Neural cell (in vitro differentiated cells): ENCODE data around the gene RAB11FIP4. TPM values are rescaled to one million over a fixed set of nuclear protein-coding genes. Genes with fewer than 3 reads are reported as not detected.

Source experiments
- H2AFZ ChIP-seq: fragments of 200-600, 300-800 bp; sonication (generic), shearing (Covaris generic); 2 replicates; pipeline ENCODE4 v1.6.0; 2014; ENCODE audit warnings: low read depth, mild to moderate bottlenecking, antibody characterized with exemption, low read length, moderate library complexity
- H3F3A ChIP-seq: fragments of 200-600 bp; shearing (Covaris generic); 2 replicates; pipeline ENCODE4 v1.6.1; 2016; ENCODE audit warnings: mild to moderate bottlenecking, moderate library complexity, mixed read lengths, antibody characterized with exemption, low read length; ENCODE audit not compliant: insufficient read depth, poor library complexity, severe bottlenecking
- H3K27ac ChIP-seq: fragments of 200-600, 300-800 bp; sonication (generic), shearing (Covaris generic); 2 replicates; pipeline ENCODE4 v1.5.1; 2014; ENCODE audit warnings: mild to moderate bottlenecking, low read length, moderate library complexity
- H3K27me3 ChIP-seq: fragments of 300-800, 200-600 bp; sonication (generic), shearing (Covaris generic); 2 replicates; pipeline ENCODE4 v1.6.0; 2014; ENCODE audit warnings: mild to moderate bottlenecking, low read depth, low read length, moderate library complexity; ENCODE audit not compliant: insufficient read depth
- H3K36me3 ChIP-seq: fragments of 300-800, 200-600 bp; sonication (generic), shearing (Covaris generic); 2 replicates; pipeline ENCODE4 v1.5.1; 2014; ENCODE audit warnings: mild to moderate bottlenecking, antibody characterized with exemption, low read length, moderate library complexity; ENCODE audit not compliant: insufficient read depth
- H3K4me2 ChIP-seq: fragments of 300-800, 200-600 bp; sonication (generic), shearing (Covaris generic); 2 replicates; pipeline ENCODE4 v1.6.0; 2014; ENCODE audit warnings: mild to moderate bottlenecking, low read length
- H3K4me3 ChIP-seq: fragments of 300-800, 200-600 bp; sonication (generic), shearing (Covaris generic); 2 replicates; pipeline ENCODE4 v1.5.1; 2014; ENCODE audit warnings: mild to moderate bottlenecking, low read length, moderate library complexity
- H3K79me2 ChIP-seq: fragments of 200-600 bp; shearing (Covaris generic); replicated peaks from 2 replicates; pipeline ENCODE4 v1.6.0; 2014; ENCODE audit warnings: mild to moderate bottlenecking, low read length, moderate library complexity; ENCODE audit not compliant: insufficient read depth
- H3K9ac ChIP-seq: fragments of 300-800, 200-600 bp; sonication (generic), shearing (Covaris generic); 2 replicates; pipeline ENCODE4 v1.6.1; 2016; ENCODE audit warnings: mild to moderate bottlenecking, low read length, mixed read lengths
- H3K9me2 ChIP-seq: fragments of 200-600 bp; shearing (Covaris generic); 2 replicates; pipeline ENCODE4 v1.6.1; 2016; ENCODE audit warnings: mild to moderate bottlenecking, low read length, mixed read lengths; ENCODE audit not compliant: insufficient read depth
- H3K9me3 ChIP-seq: fragments of 200-600, 300-800 bp; sonication (generic), shearing (Covaris generic); 2 replicates; pipeline ENCODE4 v1.6.1; 2016; ENCODE audit warnings: mild to moderate bottlenecking, mixed run types, low read length, moderate library complexity, mixed read lengths
- H4K20me1 ChIP-seq: fragments of 200-600 bp; shearing (Covaris generic); 2 replicates; pipeline ENCODE4 v1.6.1; 2016; ENCODE audit warnings: mild to moderate bottlenecking, mixed run types; ENCODE audit not compliant: insufficient read depth
- CTCF ChIP-seq: fragments of 450-650 bp; IDR thresholded peaks from 2 replicates; pipeline ENCODE4 v1.5.1; 2014; ENCODE audit warnings: antibody characterized with exemption, mild to moderate bottlenecking, moderate library complexity; ENCODE audit not compliant: poor library complexity, severe bottlenecking
- EP300 ChIP-seq: fragments of 450-650 bp; conservative IDR thresholded peaks from 2 replicates; pipeline ENCODE4 v1.6.1; 2014; ENCODE audit warnings: antibody characterized with exemption, mild to moderate bottlenecking, moderate library complexity; ENCODE audit not compliant: poor library complexity, severe bottlenecking
- EZH2 ChIP-seq: fragments of 200-600, 300-800 bp; shearing (Covaris generic), sonication (generic); IDR thresholded peaks from 2 replicates; pipeline ENCODE4 v1.6.1; 2014; ENCODE audit warnings: antibody characterized with exemption, low read length, borderline replicate concordance, mild to moderate bottlenecking; ENCODE audit not compliant: insufficient read depth, poor library complexity, severe bottlenecking
- MXI1 ChIP-seq: fragments of 450-650 bp; conservative IDR thresholded peaks from 2 replicates; pipeline ENCODE4 v1.6.1; 2014; ENCODE audit warnings: antibody characterized with exemption, mild to moderate bottlenecking; ENCODE audit not compliant: poor library complexity, severe bottlenecking
- POLR2AphosphoS5 ChIP-seq: IDR thresholded peaks from 2 replicates; pipeline ENCODE4 v1.6.1; 2012
- RAD21 ChIP-seq: fragments of 450-650 bp; conservative IDR thresholded peaks from 2 replicates; pipeline ENCODE4 v1.6.1; 2014; ENCODE audit warnings: antibody characterized with exemption, mild to moderate bottlenecking, moderate library complexity
- SMC3 ChIP-seq: fragments of 450-650 bp; conservative IDR thresholded peaks from 2 replicates; pipeline ENCODE4 v1.6.1; 2014; ENCODE audit warnings: antibody characterized with exemption, mild to moderate bottlenecking, moderate library complexity; ENCODE audit not compliant: poor library complexity
- TAF1 ChIP-seq: IDR thresholded peaks from 2 replicates; pipeline ENCODE4 v1.6.1; 2012; ENCODE audit warnings: low read depth
- polyA plus RNA-seq: library from polyadenylated mRNA; depleted of rRNA; stranded (reverse); fragments of >200 nt; gene quantifications from 2 replicates; pipeline ENCODE4 v1.2.3, GENCODE V29; 2014
- small RNA-seq, 3 experiments: library from RNA; depleted of rRNA; stranded (forward); fragments of <200 nt; gene quantifications; one replicate each; pipeline ENCODE3, GENCODE V24; 2012
- TF ChIP-seq, protein P1 (sequence below): IDR thresholded peaks from 2 replicates; pipeline ENCODE4 v1.6.1; 2012; ENCODE audit warnings: borderline replicate concordance

Gene RAB11FIP4
- polyA plus RNA-seq, 1 donor from 2014 or later = 14.4 TPM

- no peaks in the 10 kb centered on the region for H3K9me3 ChIP-seq
- H3K4me2 ChIP-seq = no peak overlapping the region
- H3F3A ChIP-seq = no peaks in the 10 kb centered on the region
- H3K9me2 ChIP-seq = no peaks in the 10 kb centered on the region
- H3K4me3 ChIP-seq = no peak overlapping the region
- TF ChIP-seq POLR2AphosphoS5 = no peak
- TF ChIP-seq EZH2 = no peak
- no peak for TF ChIP-seq MXI1
- no peak for TF ChIP-seq CTCF
- TF ChIP-seq TAF1 = no peak
- no peak for TF ChIP-seq SMC3
- TF ChIP-seq, protein P1, sequence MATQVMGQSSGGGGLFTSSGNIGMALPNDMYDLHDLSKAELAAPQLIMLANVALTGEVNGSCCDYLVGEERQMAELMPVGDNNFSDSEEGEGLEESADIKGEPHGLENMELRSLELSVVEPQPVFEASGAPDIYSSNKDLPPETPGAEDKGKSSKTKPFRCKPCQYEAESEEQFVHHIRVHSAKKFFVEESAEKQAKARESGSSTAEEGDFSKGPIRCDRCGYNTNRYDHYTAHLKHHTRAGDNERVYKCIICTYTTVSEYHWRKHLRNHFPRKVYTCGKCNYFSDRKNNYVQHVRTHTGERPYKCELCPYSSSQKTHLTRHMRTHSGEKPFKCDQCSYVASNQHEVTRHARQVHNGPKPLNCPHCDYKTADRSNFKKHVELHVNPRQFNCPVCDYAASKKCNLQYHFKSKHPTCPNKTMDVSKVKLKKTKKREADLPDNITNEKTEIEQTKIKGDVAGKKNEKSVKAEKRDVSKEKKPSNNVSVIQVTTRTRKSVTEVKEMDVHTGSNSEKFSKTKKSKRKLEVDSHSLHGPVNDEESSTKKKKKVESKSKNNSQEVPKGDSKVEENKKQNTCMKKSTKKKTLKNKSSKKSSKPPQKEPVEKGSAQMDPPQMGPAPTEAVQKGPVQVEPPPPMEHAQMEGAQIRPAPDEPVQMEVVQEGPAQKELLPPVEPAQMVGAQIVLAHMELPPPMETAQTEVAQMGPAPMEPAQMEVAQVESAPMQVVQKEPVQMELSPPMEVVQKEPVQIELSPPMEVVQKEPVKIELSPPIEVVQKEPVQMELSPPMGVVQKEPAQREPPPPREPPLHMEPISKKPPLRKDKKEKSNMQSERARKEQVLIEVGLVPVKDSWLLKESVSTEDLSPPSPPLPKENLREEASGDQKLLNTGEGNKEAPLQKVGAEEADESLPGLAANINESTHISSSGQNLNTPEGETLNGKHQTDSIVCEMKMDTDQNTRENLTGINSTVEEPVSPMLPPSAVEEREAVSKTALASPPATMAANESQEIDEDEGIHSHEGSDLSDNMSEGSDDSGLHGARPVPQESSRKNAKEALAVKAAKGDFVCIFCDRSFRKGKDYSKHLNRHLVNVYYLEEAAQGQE = no peak
- TF ChIP-seq EP300 = no peak
- no peak for TF ChIP-seq RAD21
- H3K79me2 ChIP-seq = no peaks in the 10 kb centered on the region
- H2AFZ ChIP-seq = no peak overlapping the region
- no peak overlapping the region for H3K9ac ChIP-seq
- H3K36me3 ChIP-seq = no peaks in the 10 kb centered on the region
- H3K27me3 ChIP-seq = no peaks in the 10 kb centered on the region
- H3K27ac ChIP-seq = no peak overlapping the region
- H4K20me1 ChIP-seq = no peaks in the 10 kb centered on the region
Measured at GRCh38 chr17:31587462-31587861, 196.0 kb downstream of the RAB11FIP4 start.

Small RNA genes within 50 kb of the gene (small RNA-seq; reads per million reads assigned to genes)
- gene MIR193A (0.49 to 4.2 (median 0.74) reads per million in 3 experiments), gene MIR4725 (0 reads per million in 3 experiments), gene RN7SL45P (0 to 0.03 (median 0) reads per million in 3 experiments), gene RN7SL79P (0 to 0.03 (median 0) reads per million in 3 experiments), gene RNU6ATAC7P (0 to 0.41 (median 0.06) reads per million in 3 experiments)

Other genes starting within 250 kb of the RAB11FIP4 start
- gene OMG, start 94.4 kb upstream of the RAB11FIP4 start, polyA plus RNA-seq = not detected in 2 replicates
- not detected in 2 replicates for gene EVI2B, start 77.6 kb upstream of the RAB11FIP4 start, polyA plus RNA-seq
- gene EVI2A, start 70.1 kb upstream of the RAB11FIP4 start, polyA plus RNA-seq = not detected in 2 replicates